ENCODE results near the gene SP9. TPM values are rescaled to one million over a fixed set of nuclear protein-coding genes. Genes with fewer than 3 reads are reported as not detected.

SP9 gene
- 1.2 TPM in 1 of 2 replicates, not detected in the other for total RNA-seq (ENCODE audit: low replicate concordance)

DNA sequence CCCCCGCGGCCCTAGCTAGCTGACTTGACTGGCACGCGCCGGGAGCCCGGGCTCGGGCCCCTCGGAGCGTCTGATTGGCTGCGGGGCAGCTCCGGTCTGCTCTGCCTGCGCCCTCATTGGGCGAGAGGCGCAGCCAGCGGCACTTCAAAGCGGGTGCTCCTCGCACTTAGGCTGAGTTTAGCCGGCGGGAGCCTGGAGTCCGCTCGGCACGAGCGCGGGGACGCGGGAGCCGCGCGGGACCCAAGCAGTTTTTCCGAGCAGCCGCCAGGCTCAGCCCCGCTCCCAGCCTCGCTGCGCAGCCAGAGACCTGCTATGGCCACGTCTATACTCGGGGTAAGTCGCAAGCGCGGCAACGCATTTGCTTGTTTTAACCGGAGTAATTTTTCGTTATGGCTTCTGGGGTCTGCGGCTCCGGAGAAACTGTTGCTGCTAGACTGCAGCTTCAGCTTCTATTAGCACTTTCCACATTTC is at the start of gene SP9:
Gene SP9, plus strand, starts transcription at position 174 of the 471 bp plus-strand sequence. Its CDS starts 139 bp downstream, at position 313.

Other genes starting within 250 kb of the SP9 start
- gene OLA1, start 86.4 kb upstream of the SP9 start, total RNA-seq (ENCODE audit: low replicate concordance), result 57.9 and 77.3 TPM in 2 replicates
- gene SCRN3, start 60.8 kb downstream of the SP9 start, total RNA-seq (ENCODE audit: low replicate concordance), result 23.3 and 26.6 TPM in 2 replicates
- gene GPR155, start 152.1 kb downstream of the SP9 start, total RNA-seq (ENCODE audit: low replicate concordance), result 2.0 and 8.5 TPM in 2 replicates